Astrocyte (in vitro differentiated cells and primary cell): ENCODE measurements around the gene VPS26C. TPM values are rescaled to one million over a fixed set of nuclear protein-coding genes. Genes with fewer than 3 reads are reported as not detected.

Experiments used
- DNase-seq: peaks from one replicate; pipeline ENCODE4 v3.0.0-alpha.2; 2010; ENCODE audit warnings: low read depth
- FAIRE-seq: peaks from 2 replicates; lab custom pipeline; 2011; peaks lifted over from hg19 to GRCh38; lab: Jason Lieb, UNC
- H2AFZ ChIP-seq: 2 replicates; pipeline ENCODE4 v1.6.0; 2012; ENCODE audit warnings: low read depth, low read length, inconsistent platforms
- H3K27ac ChIP-seq: 2 replicates; pipeline ENCODE4 v1.5.1; 2011; ENCODE audit warnings: low read depth, low read length, inconsistent platforms
- H3K27me3 ChIP-seq: 2 replicates; pipeline ENCODE4 v1.6.0; 2011; ENCODE audit warnings: low read length, inconsistent platforms; ENCODE audit not compliant: insufficient read depth
- H3K36me3 ChIP-seq: 2 replicates; pipeline ENCODE4 v1.5.1; 2011; ENCODE audit warnings: low read length, inconsistent platforms; ENCODE audit not compliant: insufficient read depth
- H3K4me1 ChIP-seq: 2 replicates; pipeline ENCODE4 v1.5.1; 2011; ENCODE audit warnings: low read length, inconsistent platforms; ENCODE audit not compliant: insufficient read depth
- H3K4me2 ChIP-seq: 2 replicates; pipeline ENCODE4 v1.6.0; 2012; ENCODE audit warnings: low read length, inconsistent platforms
- H3K4me3 ChIP-seq: 2 replicates; pipeline ENCODE4 v1.5.1; 2011; ENCODE audit warnings: low read depth, mild to moderate bottlenecking, low read length, inconsistent platforms; ENCODE audit not compliant: insufficient read depth
- H3K79me2 ChIP-seq: 2 replicates; pipeline ENCODE4 v1.6.0; 2012; ENCODE audit warnings: mild to moderate bottlenecking, low read length, inconsistent platforms; ENCODE audit not compliant: insufficient read depth
- H3K9ac ChIP-seq: 2 replicates; pipeline ENCODE4 v1.6.0; 2012; ENCODE audit warnings: mild to moderate bottlenecking, low read length, inconsistent platforms
- H3K9me3 ChIP-seq: 2 replicates; pipeline ENCODE4 v1.5.1; 2012; ENCODE audit warnings: low read depth, mild to moderate bottlenecking, low read length, inconsistent platforms; ENCODE audit not compliant: insufficient read depth
- H4K20me1 ChIP-seq: 2 replicates; pipeline ENCODE4 v1.6.0; 2012; ENCODE audit warnings: low read length, inconsistent platforms; ENCODE audit not compliant: insufficient read depth
- H3K27ac Mint-ChIP-seq: one replicate; pipeline ENCODE4 v1.8.0; 2021; ENCODE audit warnings: mild to moderate bottlenecking, mixed read lengths; ENCODE audit not compliant: unreplicated experiment
- H3K27me3 Mint-ChIP-seq: one replicate; pipeline ENCODE4 v1.8.0; 2021; ENCODE audit warnings: low read depth, mixed read lengths; ENCODE audit not compliant: unreplicated experiment
- H3K36me3 Mint-ChIP-seq: one replicate; pipeline ENCODE4 v1.8.0; 2021; ENCODE audit warnings: low read depth, mixed read lengths; ENCODE audit not compliant: unreplicated experiment
- H3K4me1 Mint-ChIP-seq: one replicate; pipeline ENCODE4 v1.8.0; 2021; ENCODE audit warnings: low read depth, mixed read lengths; ENCODE audit not compliant: unreplicated experiment
- H3K4me3 Mint-ChIP-seq: one replicate; pipeline ENCODE4 v1.8.0; 2021; ENCODE audit warnings: mild to moderate bottlenecking, moderate library complexity, mixed read lengths; ENCODE audit not compliant: unreplicated experiment
- H3K9me3 Mint-ChIP-seq: one replicate; pipeline ENCODE4 v1.8.0; 2021; ENCODE audit warnings: mild to moderate bottlenecking, mixed read lengths; ENCODE audit not compliant: unreplicated experiment
- CTCF ChIP-seq: IDR thresholded peaks from 2 replicates; pipeline ENCODE4 v1.5.1; 2011; ENCODE audit warnings: low read depth, mild to moderate bottlenecking, inconsistent platforms, low read length, moderate library complexity; ENCODE audit not compliant: insufficient read depth
- EZH2 ChIP-seq: IDR thresholded peaks from 2 replicates; pipeline ENCODE4 v1.6.1; 2012; ENCODE audit warnings: mild to moderate bottlenecking, low read length, inconsistent platforms; ENCODE audit not compliant: insufficient read depth
- total RNA-seq: library from RNA; stranded (reverse); gene quantifications from 2 replicates; pipeline ENCODE4 v1.2.1, GENCODE V29; 2021

The VPS26C gene
- total RNA-seq, 1 donor from 2014 or later, result 52.9 TPM

- Mint-ChIP-seq H3K27ac (peak overlapping the region; percentile 48), H3K4me1 (peaks cover 29% of the 10 kb centered on the region), H3K4me3 (peak overlapping the region; percentile 35), H3K36me3 (peaks cover 32% of the 10 kb centered on the region), H3K9me3 (no peaks in the 10 kb centered on the region), H3K27me3 (no peaks in the 10 kb centered on the region)
- H3K79me2 ChIP-seq, result no peaks in the 10 kb centered on the region
- TF ChIP-seq CTCF, result no peak
- no peak for TF ChIP-seq EZH2
- no peaks in the 10 kb centered on the region for H3K27me3 ChIP-seq
- no peak overlapping the region for H3K4me3 ChIP-seq
- FAIRE-seq, result peak; percentile 26
- H3K27ac ChIP-seq, result no peak overlapping the region
- no peaks in the 10 kb centered on the region for H3K9me3 ChIP-seq
- no peak overlapping the region for H2AFZ ChIP-seq
- DNase-seq, result no peak
- H3K36me3 ChIP-seq, result peaks cover 32% of the 10 kb centered on the region
- H3K9ac ChIP-seq, result no peak overlapping the region
- peaks cover 19% of the 10 kb centered on the region for H3K4me1 ChIP-seq
- peaks cover 26% of the 10 kb centered on the region for H4K20me1 ChIP-seq
- H3K4me2 ChIP-seq, result no peak overlapping the region
These were observed 64.7 kb downstream of the VPS26C start for GRCh38 chr21:37202221-37203110.

DNA sequence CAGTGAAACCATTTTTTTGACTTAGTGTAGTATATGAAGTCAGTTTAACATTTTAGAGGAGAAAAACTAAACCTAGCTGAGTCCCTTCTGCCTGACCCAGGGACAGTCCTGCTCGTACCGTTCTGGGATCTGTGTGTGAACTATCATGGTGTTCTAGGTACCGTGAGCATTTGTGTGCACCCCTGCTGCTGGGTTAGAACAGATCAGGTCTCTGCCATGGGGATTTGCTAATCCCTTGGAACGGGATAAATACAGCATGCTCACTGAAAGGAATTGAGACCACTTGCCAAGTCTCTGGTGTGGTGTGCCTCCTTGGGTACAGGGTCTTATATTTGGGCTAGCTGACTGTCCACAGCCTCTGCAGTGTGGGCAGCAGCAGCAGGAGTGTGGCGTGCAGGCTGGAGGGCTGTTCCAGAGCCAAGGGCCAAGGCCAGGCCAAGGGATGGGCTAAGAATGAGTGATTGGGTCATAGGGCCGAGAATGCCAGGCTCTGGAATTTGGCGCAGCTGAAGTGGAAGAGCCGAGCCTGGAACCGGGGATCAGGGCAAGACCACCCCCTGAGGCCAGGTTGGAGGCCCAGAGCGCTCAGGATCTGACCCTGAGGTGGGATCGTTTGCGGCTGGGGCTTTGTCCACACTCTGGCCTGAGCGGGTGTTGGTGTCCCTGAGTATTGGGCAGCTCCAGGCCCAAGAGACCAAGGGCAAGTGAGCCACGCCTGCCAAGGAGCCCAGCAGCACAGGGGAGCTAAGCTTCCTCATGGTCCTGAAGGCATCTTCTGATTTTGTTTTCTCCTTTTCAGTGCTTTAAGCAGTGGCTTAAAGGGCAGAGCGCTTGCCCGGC is 66.3 kb downstream of the VPS26C start:
- no peaks in the 10 kb centered on the region for H3K9me3 Mint-ChIP-seq
- Histone ChIP-seq H3K4me3 (no peak overlapping the region), H3K79me2 (no peaks in the 10 kb centered on the region), H3K9me3 (no peaks in the 10 kb centered on the region), H3K4me1 (peaks cover 18% of the 10 kb centered on the region), H3K27ac (no peak overlapping the region), H4K20me1 (peaks cover 25% of the 10 kb centered on the region), H2AFZ (no peak overlapping the region), H3K27me3 (no peaks in the 10 kb centered on the region), H3K36me3 (peaks cover 34% of the 10 kb centered on the region), H3K4me2 (no peak overlapping the region), H3K9ac (no peak overlapping the region)
- H3K36me3 Mint-ChIP-seq, result peaks cover 31% of the 10 kb centered on the region
- TF ChIP-seq EZH2 (no peak), CTCF (no peak)
- H3K4me3 Mint-ChIP-seq, result no peak overlapping the region
- H3K27ac Mint-ChIP-seq, result no peak overlapping the region
- DNase-seq (no peak), FAIRE-seq (no peak)
- no peaks in the 10 kb centered on the region for H3K27me3 Mint-ChIP-seq
- H3K4me1 Mint-ChIP-seq, result peaks cover 30% of the 10 kb centered on the region
